Epithelial cell of prostate (primary cell): Measurements from ENCODE around the gene CADM3.

ENCODE experiments used
- DNase-seq: peaks from one replicate; pipeline ENCODE4 v3.0.0-alpha.2; 2011; ENCODE audit warnings: low read depth, low spot score
- H3K27ac ChIP-seq: fragments of 450-650 bp; 2 replicates; pipeline ENCODE4 v1.5.1; 2017; ENCODE audit warnings: mild to moderate bottlenecking

Gene CADM3, protein sequence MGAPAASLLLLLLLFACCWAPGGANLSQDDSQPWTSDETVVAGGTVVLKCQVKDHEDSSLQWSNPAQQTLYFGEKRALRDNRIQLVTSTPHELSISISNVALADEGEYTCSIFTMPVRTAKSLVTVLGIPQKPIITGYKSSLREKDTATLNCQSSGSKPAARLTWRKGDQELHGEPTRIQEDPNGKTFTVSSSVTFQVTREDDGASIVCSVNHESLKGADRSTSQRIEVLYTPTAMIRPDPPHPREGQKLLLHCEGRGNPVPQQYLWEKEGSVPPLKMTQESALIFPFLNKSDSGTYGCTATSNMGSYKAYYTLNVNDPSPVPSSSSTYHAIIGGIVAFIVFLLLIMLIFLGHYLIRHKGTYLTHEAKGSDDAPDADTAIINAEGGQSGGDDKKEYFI

DNA sequence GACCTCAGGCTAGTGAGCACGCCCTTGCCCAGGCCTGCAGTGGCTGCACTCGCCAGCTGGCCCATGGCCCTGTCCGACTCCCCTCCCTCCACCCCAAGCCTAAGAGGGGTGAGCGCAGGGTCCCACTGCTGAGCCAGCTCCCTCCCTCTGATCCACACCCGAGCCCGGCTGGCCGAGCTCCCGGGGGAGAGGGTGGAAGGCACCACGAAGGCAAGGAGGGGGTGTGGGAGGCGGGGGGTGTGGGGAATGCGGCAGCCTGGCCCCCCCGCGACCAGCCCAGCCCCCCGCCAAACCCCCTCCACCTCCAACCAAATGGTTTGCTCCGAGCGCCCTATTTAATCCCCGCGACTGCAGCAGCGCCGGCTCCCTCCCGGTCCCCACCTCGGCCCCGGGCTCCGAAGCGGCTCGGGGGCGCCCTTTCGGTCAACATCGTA is at the start of gene CADM3:
Gene CADM3 (plus strand): TSS at position 362 of the 434 bp plus-strand sequence. CDS start 151 bp downstream, outside the sequence.
- no peak for DNase-seq
- no peak within 1 kb of the TSS for H3K27ac ChIP-seq

DNA sequence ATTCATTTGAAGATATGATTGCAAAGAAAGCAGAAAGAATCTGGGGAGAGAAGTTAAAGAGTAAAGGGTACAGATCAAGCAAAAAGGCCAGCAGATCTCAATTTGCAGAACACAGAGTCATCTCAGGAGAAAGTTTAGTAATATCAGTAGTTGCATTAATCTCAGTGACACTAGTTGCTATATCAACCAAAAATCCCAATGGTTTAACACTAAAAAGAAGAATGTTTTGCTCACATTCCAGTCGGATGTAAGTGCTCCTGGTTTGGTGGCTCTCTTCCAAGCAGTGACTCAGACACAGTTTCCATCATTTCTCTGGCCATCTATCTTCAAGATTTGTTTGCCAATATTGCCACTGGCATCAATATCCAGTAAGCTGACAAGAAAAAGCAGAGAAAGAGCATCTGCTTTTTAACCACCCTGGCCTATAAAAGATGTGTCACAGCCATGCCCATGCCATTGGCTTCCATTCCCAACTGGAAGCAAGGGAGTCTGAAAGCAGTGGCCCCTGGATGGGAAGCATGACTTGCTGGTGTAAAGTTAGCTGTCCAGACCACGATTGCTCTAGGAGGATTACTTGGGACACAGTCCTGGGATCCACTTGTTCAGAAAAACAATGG is 49.3 kb upstream of the CADM3 start:
- no peak overlapping the region for H3K27ac ChIP-seq
- DNase-seq = no peak

- no peak overlapping the region for H3K27ac ChIP-seq
- no peak for DNase-seq
These were observed 47.8 kb upstream of the CADM3 start for GRCh38 chr1:159123587-159123986.

DNA sequence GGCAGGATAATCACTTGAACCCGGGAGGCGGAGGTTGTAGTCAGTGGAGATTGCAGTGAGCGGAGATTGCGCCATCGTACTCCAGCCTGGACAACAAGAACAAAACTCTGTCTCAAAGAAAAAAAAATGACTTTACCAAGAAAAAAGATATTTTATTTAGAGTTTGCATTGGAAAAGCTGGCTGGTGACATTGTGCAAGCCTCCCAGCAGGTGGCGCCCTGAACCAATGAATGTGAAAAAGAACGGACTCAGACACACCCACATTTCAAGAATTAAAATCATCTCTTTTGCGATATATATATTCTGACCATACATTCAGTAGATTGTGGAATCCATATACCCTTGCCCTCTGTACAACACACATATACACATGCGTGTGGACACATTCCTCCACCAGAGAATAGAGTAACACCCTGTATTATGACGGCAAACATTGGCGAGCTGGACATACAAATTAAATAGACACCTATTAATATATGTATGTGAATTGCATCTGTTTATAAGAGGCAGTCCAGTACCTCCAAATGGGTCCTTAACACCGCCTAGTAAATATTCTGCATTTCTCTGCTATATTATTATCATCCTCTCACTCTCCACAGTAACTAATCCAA is 39.0 kb upstream of the CADM3 start:
- no peak for DNase-seq
- H3K27ac ChIP-seq = no peak overlapping the region

- no peak for DNase-seq
- no peak overlapping the region for H3K27ac ChIP-seq
These were observed 30.9 kb upstream of the CADM3 start for GRCh38 chr1:159140474-159140873.

DNA sequence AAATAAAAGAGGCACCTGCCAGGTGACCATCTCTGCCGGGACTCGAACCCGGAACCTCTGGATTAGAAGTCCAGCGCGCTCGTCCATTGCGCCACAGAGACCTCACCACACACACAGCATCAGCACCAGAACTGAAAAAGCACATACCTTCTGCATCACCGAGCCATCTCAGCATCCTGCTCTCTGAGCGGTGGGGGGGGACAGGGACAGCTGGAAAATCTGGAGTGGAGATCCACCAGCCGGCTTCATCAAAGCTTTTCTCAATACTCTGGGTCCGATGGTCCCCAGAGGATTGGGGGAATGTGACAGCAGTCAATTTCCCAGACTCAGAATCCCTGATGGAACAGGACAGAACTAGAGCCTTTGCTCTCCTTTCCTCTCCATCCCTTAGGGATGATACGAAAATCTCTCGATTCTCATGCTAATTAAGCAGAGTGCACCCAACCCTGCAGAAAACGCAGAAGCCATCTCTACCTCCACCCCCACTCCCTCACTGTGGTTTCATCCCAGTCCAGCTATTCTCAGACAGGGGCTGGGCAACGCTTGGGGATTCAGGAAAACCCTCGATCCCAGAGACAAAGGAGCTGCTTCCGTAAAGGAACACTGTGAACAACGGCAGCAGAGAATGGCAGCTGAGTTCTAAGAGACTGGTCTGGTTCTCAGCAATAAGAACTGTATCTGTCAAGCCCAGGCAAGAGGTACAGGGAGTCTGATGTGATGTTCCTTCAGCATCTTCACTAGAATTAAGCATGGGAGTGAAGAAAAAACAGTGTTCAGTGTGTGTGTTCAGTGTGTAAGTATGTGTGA is 29.6 kb upstream of the CADM3 start:
- H3K27ac ChIP-seq = no peak overlapping the region
- no peak for DNase-seq

GRCh38 chr1:159142391-159142663 is 29.1 kb upstream of the CADM3 start:
- no peak overlapping the region for H3K27ac ChIP-seq
- no peak for DNase-seq

DNA sequence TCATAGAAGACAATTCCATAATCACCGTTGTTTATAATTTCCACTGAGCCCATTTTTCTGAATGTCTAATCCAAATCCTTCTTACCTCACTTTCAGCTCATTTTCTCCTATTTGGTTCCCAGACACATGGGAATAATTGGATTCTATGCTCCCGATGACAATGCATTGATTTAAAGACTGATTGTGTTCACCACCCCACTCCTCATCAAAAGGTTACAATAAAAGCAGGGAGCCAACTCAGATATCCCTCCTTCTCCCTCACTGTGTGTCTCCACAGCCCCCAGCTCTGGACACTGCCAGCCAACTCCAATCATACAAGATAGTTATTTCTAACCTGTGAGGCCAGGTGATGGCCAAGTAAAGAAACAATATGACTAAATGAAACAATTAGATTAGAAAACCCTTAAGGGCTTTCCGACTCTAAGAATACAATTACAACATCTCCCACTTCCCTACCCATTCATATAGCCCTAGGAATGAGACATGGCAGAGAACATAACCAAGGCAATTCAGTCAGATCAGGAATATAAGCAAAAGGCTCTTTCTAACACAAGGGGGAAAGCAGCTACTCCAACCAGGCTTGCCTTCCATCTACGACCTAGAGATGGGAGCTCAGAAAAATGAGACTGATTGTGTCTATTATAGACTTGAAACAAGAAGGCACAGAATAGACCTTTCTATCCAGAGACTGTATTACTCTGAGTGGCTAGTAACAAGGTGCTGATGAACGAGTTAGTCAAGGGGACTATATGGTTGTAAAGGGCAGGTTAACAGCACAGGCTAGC is 28.5 kb upstream of the CADM3 start:
- no peak overlapping the region for H3K27ac ChIP-seq
- no peak for DNase-seq

DNA sequence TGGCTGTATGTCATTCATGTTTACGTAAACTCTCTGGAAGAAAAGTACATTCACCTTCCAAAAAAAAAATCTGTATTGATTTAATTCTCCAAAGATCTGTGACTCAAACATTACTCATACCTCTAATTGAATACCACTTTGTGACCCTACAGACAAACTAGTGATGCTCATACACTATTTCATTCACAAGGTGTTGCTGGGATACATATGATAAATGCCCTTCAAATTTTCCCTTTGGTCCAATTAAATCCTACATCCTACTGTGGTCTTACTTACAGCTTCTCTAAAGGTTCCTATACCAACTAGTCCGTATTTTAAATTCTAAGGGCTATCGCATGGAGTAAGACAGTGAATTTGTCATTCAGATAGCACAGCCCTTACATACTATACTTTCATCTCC is 26.8 kb upstream of the CADM3 start:
- no peak for DNase-seq
- no peak overlapping the region for H3K27ac ChIP-seq

- no peak overlapping the region for H3K27ac ChIP-seq
- no peak for DNase-seq
These were observed 24.4 kb upstream of the CADM3 start for GRCh38 chr1:159146980-159147379.

GRCh38 chr1:159152031-159152430 is 19.4 kb upstream of the CADM3 start:
- H3K27ac ChIP-seq = no peak overlapping the region
- DNase-seq = no peak

DNA sequence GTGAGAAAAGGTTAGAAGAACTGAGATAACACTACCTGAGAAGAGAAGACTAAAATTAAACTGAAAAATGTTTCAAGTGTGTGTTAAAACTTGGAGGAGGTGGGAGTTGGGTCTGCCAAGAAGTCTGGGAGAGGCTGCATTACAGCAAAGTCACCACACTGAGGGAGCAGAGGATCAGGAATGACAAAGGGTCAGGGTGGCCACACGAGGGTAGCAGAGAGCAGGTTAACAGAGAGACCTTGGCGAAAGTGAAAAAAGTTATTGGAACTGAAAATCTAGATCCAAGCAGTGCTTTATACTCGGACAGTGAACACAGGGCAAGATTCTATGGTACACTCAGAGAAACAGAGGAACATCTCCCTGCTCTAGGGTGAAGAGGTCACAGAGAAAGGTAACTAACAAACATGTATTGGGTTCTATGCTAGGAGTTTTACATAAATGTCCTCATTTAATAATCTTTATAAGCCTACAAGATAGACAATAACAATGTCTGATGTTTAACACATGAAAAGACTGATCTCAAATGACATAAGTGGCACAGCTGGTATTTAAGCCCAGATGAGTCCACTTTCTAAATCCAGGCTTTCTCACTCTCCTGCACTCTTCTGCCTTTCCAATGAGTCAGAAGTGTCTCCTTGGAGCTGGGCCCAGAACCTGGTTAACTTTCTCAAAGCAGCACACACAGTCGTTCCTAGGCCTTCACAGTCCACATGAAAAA is 10.3 kb upstream of the CADM3 start:
- no peak overlapping the region for H3K27ac ChIP-seq
- DNase-seq = peak; percentile 59

DNA sequence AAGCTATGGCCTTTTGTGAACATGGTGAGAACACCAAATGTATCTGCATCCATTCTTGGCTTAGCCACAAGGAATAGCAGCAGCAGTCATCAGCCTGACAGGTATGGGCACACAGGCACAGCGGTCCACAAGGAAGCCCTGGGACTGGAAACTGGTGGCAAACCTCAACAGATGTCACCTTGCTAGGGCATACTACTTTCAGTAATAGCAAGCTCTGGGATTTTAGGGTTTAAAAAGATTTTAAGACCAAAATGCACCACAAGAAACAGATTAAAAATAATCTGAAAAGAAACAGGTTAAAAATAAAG is 9.7 kb upstream of the CADM3 start:
- DNase-seq = no peak
- H3K27ac ChIP-seq = no peak overlapping the region

GRCh38 chr1:159162516-159163265 is 8.7 kb upstream of the CADM3 start:
- DNase-seq = peak; percentile 39
- H3K27ac ChIP-seq = no peak overlapping the region

DNA sequence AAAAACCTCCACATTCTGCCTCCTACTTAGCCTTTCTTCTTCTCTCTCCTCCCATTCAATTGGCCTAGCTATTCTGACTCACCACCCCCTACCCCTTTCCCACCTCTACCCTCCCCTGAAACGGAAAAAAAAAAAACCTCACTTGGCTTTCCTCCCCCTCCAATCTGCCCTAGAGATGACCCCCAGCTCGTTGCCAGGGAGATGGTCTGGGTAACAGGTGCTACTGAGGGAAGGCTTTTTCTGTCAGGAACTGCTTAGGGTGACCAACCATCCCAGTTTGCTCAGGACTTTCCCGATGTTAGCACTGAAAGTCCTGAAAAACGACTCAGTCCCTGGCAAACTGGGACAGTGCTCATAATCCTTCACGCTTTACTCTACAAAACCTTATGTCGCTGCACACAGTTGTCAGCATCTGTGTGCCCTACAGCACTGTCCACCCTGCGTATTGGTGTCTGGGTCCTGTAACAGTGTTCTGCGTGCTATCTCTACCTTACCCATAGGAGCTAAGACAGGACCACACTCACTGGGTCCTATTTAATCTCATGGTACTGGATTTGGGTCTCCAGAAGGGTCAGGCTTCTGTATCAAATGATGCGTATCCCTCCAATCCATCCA is 7.7 kb upstream of the CADM3 start:
- no peak overlapping the region for H3K27ac ChIP-seq
- no peak for DNase-seq

DNA sequence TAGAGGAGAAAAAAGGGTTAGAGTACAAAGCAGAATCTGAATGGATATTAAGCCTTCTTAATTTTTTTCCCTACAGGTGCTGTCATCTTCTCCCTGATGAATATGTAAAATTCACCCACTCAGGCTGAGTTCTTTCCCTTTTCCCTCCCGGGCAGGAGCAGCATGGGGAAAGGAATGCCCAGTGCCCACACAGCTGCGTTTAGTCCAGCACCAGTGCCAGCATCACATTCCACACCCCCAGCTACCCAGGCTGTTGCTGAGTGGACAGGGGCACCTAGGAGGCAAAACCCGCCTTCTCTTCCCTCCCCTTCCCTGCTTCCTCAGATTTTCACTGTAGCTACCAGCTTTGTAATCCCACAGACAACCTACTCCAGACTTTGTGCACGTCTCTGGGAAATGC is 3.4 kb upstream of the CADM3 start:
- DNase-seq = no peak
- H3K27ac ChIP-seq = no peak overlapping the region

DNA sequence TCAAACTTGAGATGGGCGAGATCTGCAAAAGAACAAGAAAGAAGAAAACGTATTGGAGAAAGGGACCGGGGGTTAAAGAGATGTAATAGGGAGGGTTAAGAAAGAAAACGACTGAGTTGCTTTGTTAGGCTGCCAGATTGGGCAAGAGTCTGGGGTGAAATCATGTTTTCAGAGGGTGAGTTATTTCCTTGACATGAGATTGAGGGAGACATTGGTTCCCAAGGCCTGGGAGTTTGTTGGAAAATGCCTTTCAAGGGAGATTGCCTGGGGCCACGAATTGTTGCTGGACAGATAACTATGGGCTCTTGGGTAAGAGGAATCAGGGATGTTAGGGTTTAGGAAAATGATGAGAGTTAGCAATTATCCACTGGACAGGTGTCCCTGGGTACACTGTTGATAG is 776 bp upstream of the CADM3 start:
- DNase-seq = no peak
- H3K27ac ChIP-seq = no peak overlapping the region

DNA sequence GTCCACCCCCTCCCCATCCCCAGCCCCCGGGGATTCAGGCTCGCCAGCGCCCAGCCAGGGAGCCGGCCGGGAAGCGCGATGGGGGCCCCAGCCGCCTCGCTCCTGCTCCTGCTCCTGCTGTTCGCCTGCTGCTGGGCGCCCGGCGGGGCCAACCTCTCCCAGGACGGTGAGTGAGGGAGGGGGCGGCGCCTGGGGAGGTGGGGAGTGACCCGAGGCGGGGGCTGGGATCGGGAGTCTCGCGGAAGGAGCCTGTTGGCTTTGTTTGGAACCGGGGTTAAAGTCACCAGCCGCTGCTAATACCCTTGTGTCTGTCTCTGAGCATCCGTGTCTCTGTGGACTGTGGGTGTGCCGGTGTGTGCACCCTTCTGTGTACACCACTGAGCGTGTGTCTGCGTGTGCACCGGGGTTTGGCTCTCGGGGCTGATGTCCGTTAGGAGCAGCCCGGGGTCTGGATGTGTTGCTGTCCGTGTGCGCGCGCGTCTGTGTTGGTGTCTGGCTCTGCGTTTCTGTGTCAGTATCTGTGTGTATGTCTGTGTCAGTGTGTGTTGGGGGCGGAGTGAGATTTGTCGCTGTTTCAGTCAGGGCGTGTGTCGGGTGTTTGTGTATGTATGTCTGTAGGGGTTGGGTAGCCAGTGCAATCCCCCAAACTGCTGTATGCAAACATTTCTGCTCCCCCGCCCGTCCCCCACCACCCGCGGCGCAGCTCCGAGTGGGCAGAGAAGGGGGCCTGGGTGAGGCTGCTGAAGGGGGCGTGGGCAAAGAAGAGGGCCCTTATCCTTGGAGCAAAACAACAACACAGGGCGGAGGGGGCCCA is 480 bp downstream of the CADM3 start:
- DNase-seq = no peak
- no peak overlapping the region for H3K27ac ChIP-seq
